Endothelial cell of umbilical vein (primary cell): ENCODE results near the gene RTKN. TPM values are rescaled to one million over a fixed set of nuclear protein-coding genes. Genes with fewer than 3 reads are reported as not detected.

Source experiments
- BruUV-seq: library from RNA; stranded (reverse); fragments of 400-500 nt; replicated peaks from 2 replicates; lab custom pipeline; 2021; lab: Mats Ljungman, UMichigan
- CTCF ChIA-PET: fragments of 300-600, 350-600 bp; sonication (Branson Sonifier 250); formaldehyde crosslinking; loops from one replicate; lab custom pipeline; 2021; ENCODE audit warnings: antibody characterized with exemption, inconsistent platforms; lab: Charles Lee
- POLR2A ChIA-PET: fragments of 300-600, 350-600 bp; sonication (Branson Sonifier 250); formaldehyde crosslinking; loops from one replicate; lab custom pipeline; 2021; ENCODE audit warnings: antibody characterized with exemption, inconsistent platforms; lab: Charles Lee
- DNase-seq: peaks from one replicate; pipeline ENCODE4 v3.0.0-alpha.2; 2011; ENCODE audit warnings: low read depth, low spot score
- FAIRE-seq: peaks from 2 replicates; lab custom pipeline; 2011; peaks lifted over from hg19 to GRCh38; lab: Jason Lieb, UNC
- H2AFZ ChIP-seq: 2 replicates; pipeline ENCODE4 v1.6.0; 2012; ENCODE audit warnings: low read depth, low read length, control low read depth, inconsistent platforms
- H3K27ac ChIP-seq: 2 replicates; pipeline ENCODE4 v1.5.1; 2011; ENCODE audit warnings: low read depth, mild to moderate bottlenecking, control low read depth, low read length, moderate library complexity; ENCODE audit not compliant: insufficient read depth
- H3K27me3 ChIP-seq, 2 experiments: 2 replicates each; pipeline versions ENCODE4 v1.6.0 to v1.6.1; 2011; ENCODE audit warnings: low read length in 2 of 2, mixed read lengths in 1 of 2; ENCODE audit not compliant: control insufficient read depth in 2 of 2, insufficient read depth in 2 of 2
- H3K36me3 ChIP-seq, 2 experiments: 2 replicates in 1 of 2; 3 replicates in 1 of 2; pipeline ENCODE4 v1.5.1; 2011; ENCODE audit warnings: low read length in 2 of 2, mild to moderate bottlenecking in 1 of 2, moderate library complexity in 1 of 2; ENCODE audit not compliant: control insufficient read depth in 2 of 2, insufficient read depth in 2 of 2; ENCODE audit errors: extremely low read depth in 1 of 2
- H3K4me1 ChIP-seq: 3 replicates; pipeline ENCODE4 v1.5.1; 2011; ENCODE audit warnings: mild to moderate bottlenecking, low read length; ENCODE audit not compliant: control insufficient read depth, insufficient read depth; ENCODE audit errors: extremely low read depth
- H3K4me2 ChIP-seq: 2 replicates; pipeline ENCODE4 v1.6.1; 2011; ENCODE audit warnings: low read length, control low read depth, mixed read lengths; ENCODE audit not compliant: insufficient read depth
- H3K4me3 ChIP-seq, 3 experiments: fragments of 200-600 bp in 1 of 3; sonication (generic), shearing (Covaris generic) in 1 of 3; replicated peaks in 1 of 3; 2 replicates each; pipeline ENCODE4 v1.5.1; 2011 to 2016; ENCODE audit warnings: control low read depth in 3 of 3, low read length in 3 of 3, mild to moderate bottlenecking in 2 of 3, inconsistent platforms in 1 of 3, low read depth in 1 of 3, moderate library complexity in 1 of 3; ENCODE audit not compliant: insufficient read depth in 1 of 3
- H3K79me2 ChIP-seq: 2 replicates; pipeline ENCODE4 v1.6.0; 2012; ENCODE audit warnings: low read length, inconsistent platforms; ENCODE audit not compliant: control insufficient read depth, insufficient read depth
- H3K9ac ChIP-seq: replicated peaks from 2 replicates; pipeline ENCODE3; 2011; ENCODE audit warnings: low read length, control low read depth; ENCODE audit not compliant: insufficient read depth; ENCODE audit errors: extremely low read depth
- H3K9me1 ChIP-seq: replicated peaks from 3 replicates; pipeline ENCODE4 v1.6.0; 2011; ENCODE audit warnings: mild to moderate bottlenecking, low read length; ENCODE audit not compliant: control insufficient read depth, insufficient read depth; ENCODE audit errors: extremely low read depth
- H3K9me3 ChIP-seq: replicated peaks from 2 replicates; pipeline ENCODE4 v1.5.1; 2012; ENCODE audit warnings: low read length, inconsistent platforms; ENCODE audit not compliant: control insufficient read depth, insufficient read depth
- H4K20me1 ChIP-seq: replicated peaks from 2 replicates; pipeline ENCODE3; 2011; ENCODE audit warnings: mild to moderate bottlenecking, low read length; ENCODE audit not compliant: control insufficient read depth, insufficient read depth; ENCODE audit errors: extremely low read depth
- CTCF ChIP-seq, 2 donors: IDR thresholded peaks; 1 replicate in 1 of 2; 2 replicates in 1 of 2; pipeline ENCODE4 v1.5.1; 2011; ENCODE audit warnings: low read length in 2 of 2, mild to moderate bottlenecking in 2 of 2, moderate library complexity in 2 of 2, control low read depth in 1 of 2, inconsistent platforms in 1 of 2, low read depth in 1 of 2; ENCODE audit not compliant: insufficient read depth in 1 of 2; ENCODE audit errors: extremely low read depth in 1 of 2
- EZH2 ChIP-seq: IDR thresholded peaks from 2 replicates; pipeline ENCODE4 v1.6.1; 2012; ENCODE audit warnings: borderline replicate concordance, low read depth, mild to moderate bottlenecking, moderate library complexity, low read length, inconsistent platforms; ENCODE audit not compliant: severe bottlenecking
- FOS ChIP-seq: IDR thresholded peaks from 2 replicates; pipeline ENCODE4 v1.6.1; 2011; ENCODE audit warnings: mild to moderate bottlenecking, low read length, moderate library complexity, borderline replicate concordance; ENCODE audit not compliant: insufficient read depth
- GATA2 ChIP-seq: IDR thresholded peaks from 2 replicates; pipeline ENCODE4 v1.7.0; 2011; ENCODE audit warnings: low read depth, mild to moderate bottlenecking, moderate library complexity, mixed read lengths, low read length; ENCODE audit not compliant: insufficient read length, insufficient read depth
- JUN ChIP-seq: IDR thresholded peaks from 2 replicates; pipeline ENCODE4 v1.6.1; 2011; ENCODE audit warnings: borderline replicate concordance, low read depth; ENCODE audit not compliant: insufficient read length, insufficient read depth
- MAX ChIP-seq: IDR thresholded peaks from 2 replicates; pipeline ENCODE4 v1.6.1; 2011; ENCODE audit not compliant: insufficient read depth, insufficient read length
- MYC ChIP-seq: IDR thresholded peaks from one replicate; pipeline ENCODE4 v1.6.1; 2011; ENCODE audit warnings: mild to moderate bottlenecking, low read depth, low read length
- POLR2A ChIP-seq: IDR thresholded peaks from 2 replicates; pipeline ENCODE4 v1.6.1; 2012; ENCODE audit warnings: low read depth, mild to moderate bottlenecking, control low read depth, low read length
- POLR2AphosphoS5 ChIP-seq: IDR thresholded peaks from 2 replicates; pipeline ENCODE4 v1.6.1; 2012; ENCODE audit warnings: low read depth, mild to moderate bottlenecking, control low read depth, low read length, moderate library complexity; ENCODE audit not compliant: insufficient read depth
- dilution Hi-C: fragments of 300-500 bp; cut with MboI; formaldehyde crosslinking; loops from one replicate; pipeline ENCODE4 v1.15.0; 2019; ENCODE audit warnings: low sequenced_read_pairs; ENCODE audit not compliant: extremely low pct_ligation_motif_present
- intact Hi-C: fragments of 100-400 bp; cut with micrococcal nuclease; formaldehyde crosslinking; loops from one replicate; pipeline ENCODE4 v1.10.0; 2022
- polyA plus RNA-seq, 4 experiments: library from polyadenylated mRNA; depleted of rRNA in 3 of 4; stranded (reverse) in 3 of 4; unstranded in 1 of 4; fragments of >200 nt; gene quantifications; 2 replicates each; pipeline versions ENCODE4 v1.2.1 to v1.2.3, GENCODE V29; 2011 to 2012; ENCODE audit warnings: missing spikeins in 1 of 4
- total RNA-seq: library from RNA; stranded (reverse); gene quantifications from 2 replicates; pipeline ENCODE4 v1.2.3, GENCODE V29; 2021

Gene RTKN
- total and polyA plus RNA-seq, 2 donors (not counting 3 experiments of a cell fraction or from before 2014, with no cell fraction given) = 20.0 to 20.7 TPM

- TF ChIP-seq POLR2A = no peak
- Histone ChIP-seq H3K36me3 (no peaks in the 10 kb centered on the region), H3K4me3 (peak overlapping the region in 2 of 3 experiments; percentile 47 to 56), H3K9me3 (no peaks in the 10 kb centered on the region), H4K20me1 (no peaks in the 10 kb centered on the region), H3K27me3 (peaks cover 17 to 28% of the 10 kb centered on the region in 2 experiments), H3K4me2 (peak overlapping the region; percentile 48), H3K27ac (no peak overlapping the region), H3K9ac (peak overlapping the region; percentile 52), H3K4me1 (peaks cover 27% of the 10 kb centered on the region), H3K9me1 (no peaks in the 10 kb centered on the region), H3K79me2 (no peaks in the 10 kb centered on the region), H2AFZ (peak overlapping the region; percentile 38)
- CTCF ChIA-PET = interaction anchor here (0.9 to 2.3 kb wide), 11 partner anchors 9 to 616 kb away, joined by 3 to 14 read pairs (median 3); partner anchors contain the start of genes INO80B and WBP1
- intact Hi-C loops = loop anchor here (1.0 kb wide), 2 partner anchors 14 to 19 kb away; partner anchors contain the start of genes C2orf81 and WDR54
- FAIRE-seq (no peak), DNase-seq (peak; percentile 44)
- dilution Hi-C loops = no loop called here
- POLR2A ChIA-PET = interaction anchor here (0.9 to 1.0 kb wide), 3 partner anchors 15 to 18 kb away, joined by 3 read pairs; partner anchors contain the start of genes INO80B and WBP1
- BruUV-seq = TSS peak; percentile 44
Measured at GRCh38 chr2:74439803-74440377, 1.8 kb downstream of the RTKN start.

- no peaks in the 10 kb centered on the region for H4K20me1 ChIP-seq
- dilution Hi-C loops = no loop called here
- no peaks in the 10 kb centered on the region for H3K36me3 ChIP-seq
- H3K27me3 ChIP-seq = peaks cover 14 to 23% of the 10 kb centered on the region in 2 experiments
- DNase-seq (no peak), FAIRE-seq (no peak)
- H3K9me1 ChIP-seq = no peaks in the 10 kb centered on the region
- ChIA-PET CTCF (interaction anchor here (1.1 to 2.3 kb wide), 5 partner anchors 10 to 144 kb away, joined by 3 to 14 read pairs (median 4); partner anchors contain the start of gene INO80B), POLR2A (interaction anchor here (1.0 kb wide), 1 partner anchor 19 kb away, joined by 3 read pairs; the partner anchor contains the start of gene WBP1)
- intact Hi-C loops = no loop called here
- H3K9me3 ChIP-seq = no peaks in the 10 kb centered on the region
- no peak overlapping the region for H3K27ac ChIP-seq
- peaks cover 25% of the 10 kb centered on the region for H3K4me1 ChIP-seq
- no peaks in the 10 kb centered on the region for H3K79me2 ChIP-seq
- BruUV-seq = no TSS peak
- H3K4me2 ChIP-seq = peak overlapping the region; percentile 48
- no peak for TF ChIP-seq POLR2AphosphoS5
- no peak for TF ChIP-seq MYC
- no peak for TF ChIP-seq EZH2
- no peak for TF ChIP-seq POLR2A
- no peak for TF ChIP-seq GATA2
- no peak for TF ChIP-seq MAX
- no peak for TF ChIP-seq FOS
- no peak for TF ChIP-seq JUN
- TF ChIP-seq CTCF (IDR thresholded peaks at IDR 0.05; ENCODE audit: extremely low read depth in 1 of 2, insufficient read depth in 1 of 2, low read depth in 1 of 2, low read length in 2 of 2) = no peak
- no peak overlapping the region for H2AFZ ChIP-seq
- peak overlapping the region in 2 of 3 experiments; percentile 47 to 56 for H3K4me3 ChIP-seq
- peak overlapping the region; percentile 52 for H3K9ac ChIP-seq
Measured at GRCh38 chr2:74439373-74439772, 2.4 kb downstream of the RTKN start.
